Esophagus muscularis mucosa (tissue), 3 donors: Measurements from ENCODE around the gene RAF1.

ENCODE experiments used
- EP300 ChIP-seq: sonication (generic); formaldehyde crosslinking; IDR thresholded peaks from one replicate; pipeline ENCODE4 v1.6.1; 2017; ENCODE audit warnings: antibody characterized with exemption
- TF ChIP-seq, protein P1 (sequence below), 3 experiments: fragments of 200-600 bp in 2 of 3; fragments of 450-650 bp in 1 of 3; sonication (generic) in 2 of 3; IDR thresholded peaks; one replicate each; pipeline ENCODE4 v1.5.1; 2017 to 2019; ENCODE audit warnings: antibody characterized with exemption in 3 of 3, mild to moderate bottlenecking in 2 of 3, moderate library complexity in 1 of 3

DNA sequence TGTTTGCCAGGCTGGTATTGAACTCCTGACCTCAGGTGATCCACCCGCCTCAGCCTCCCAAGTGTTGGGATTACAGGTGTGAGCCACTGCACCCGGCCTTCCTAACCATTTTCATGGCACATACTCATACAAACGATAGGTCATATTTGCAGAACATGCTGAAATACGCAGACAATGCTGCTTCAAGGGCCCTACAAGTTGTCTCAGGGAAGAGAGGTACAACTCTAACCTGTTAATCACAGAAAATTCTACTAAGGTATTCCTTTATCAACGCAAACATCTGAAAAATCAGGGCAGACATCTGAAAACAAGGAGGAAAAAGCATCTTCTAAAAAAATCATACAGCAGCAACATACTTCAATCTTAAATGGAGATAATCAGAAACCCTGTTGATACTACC, 39.9 kb downstream of the RAF1 start:
- TF ChIP-seq EP300 = no peak
- TF ChIP-seq, protein P1, sequence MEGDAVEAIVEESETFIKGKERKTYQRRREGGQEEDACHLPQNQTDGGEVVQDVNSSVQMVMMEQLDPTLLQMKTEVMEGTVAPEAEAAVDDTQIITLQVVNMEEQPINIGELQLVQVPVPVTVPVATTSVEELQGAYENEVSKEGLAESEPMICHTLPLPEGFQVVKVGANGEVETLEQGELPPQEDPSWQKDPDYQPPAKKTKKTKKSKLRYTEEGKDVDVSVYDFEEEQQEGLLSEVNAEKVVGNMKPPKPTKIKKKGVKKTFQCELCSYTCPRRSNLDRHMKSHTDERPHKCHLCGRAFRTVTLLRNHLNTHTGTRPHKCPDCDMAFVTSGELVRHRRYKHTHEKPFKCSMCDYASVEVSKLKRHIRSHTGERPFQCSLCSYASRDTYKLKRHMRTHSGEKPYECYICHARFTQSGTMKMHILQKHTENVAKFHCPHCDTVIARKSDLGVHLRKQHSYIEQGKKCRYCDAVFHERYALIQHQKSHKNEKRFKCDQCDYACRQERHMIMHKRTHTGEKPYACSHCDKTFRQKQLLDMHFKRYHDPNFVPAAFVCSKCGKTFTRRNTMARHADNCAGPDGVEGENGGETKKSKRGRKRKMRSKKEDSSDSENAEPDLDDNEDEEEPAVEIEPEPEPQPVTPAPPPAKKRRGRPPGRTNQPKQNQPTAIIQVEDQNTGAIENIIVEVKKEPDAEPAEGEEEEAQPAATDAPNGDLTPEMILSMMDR (IDR thresholded peaks at IDR 0.05) = no peak
